GM23248 (cell line): Measurements from ENCODE around the gene CD93.

Experiments
- EZH2 ChIP-seq: fragments of 200-600 bp; sonication (generic); IDR thresholded peaks from 2 replicates; pipeline ENCODE4 v1.6.1; 2018; ENCODE audit warnings: antibody characterized with exemption, mild to moderate bottlenecking; ENCODE audit not compliant: insufficient read depth, poor library complexity, severe bottlenecking
- EZH2phosphoT487 ChIP-seq: fragments of 200-600 bp; sonication (generic); IDR thresholded peaks from 2 replicates; pipeline ENCODE4 v1.6.1; 2018; ENCODE audit warnings: antibody characterized with exemption, moderate library complexity, mild to moderate bottlenecking, low read depth; ENCODE audit not compliant: insufficient read depth

DNA sequence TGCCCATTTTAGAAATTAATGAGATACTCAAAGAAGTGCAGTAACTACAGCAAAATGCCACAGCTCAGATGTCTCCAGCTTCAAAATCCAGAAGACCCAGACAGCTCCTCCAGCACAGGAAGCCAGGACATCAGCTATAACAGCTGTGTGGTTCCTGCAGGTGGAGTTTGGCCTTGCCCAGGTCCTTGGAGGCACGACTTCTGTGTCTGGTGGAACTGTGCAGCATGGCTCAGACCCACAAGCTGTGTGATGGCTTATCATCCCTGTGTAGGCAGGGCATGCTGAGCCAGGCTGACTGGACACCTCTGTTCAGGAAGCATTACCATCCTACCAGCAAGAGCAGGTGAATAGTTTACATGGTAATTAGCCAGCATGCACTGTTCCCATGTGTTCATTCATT is 26.5 kb upstream of the CD93 start:
- TF ChIP-seq EZH2 (no peak), EZH2phosphoT487 (no peak)
